ENCODE measurements around the gene RHOJ.

Gene RHOJ

GRCh38 chr14:63209160-63209559 is 4.9 kb downstream of the RHOJ start:
- no peak for DNase-seq

DNA sequence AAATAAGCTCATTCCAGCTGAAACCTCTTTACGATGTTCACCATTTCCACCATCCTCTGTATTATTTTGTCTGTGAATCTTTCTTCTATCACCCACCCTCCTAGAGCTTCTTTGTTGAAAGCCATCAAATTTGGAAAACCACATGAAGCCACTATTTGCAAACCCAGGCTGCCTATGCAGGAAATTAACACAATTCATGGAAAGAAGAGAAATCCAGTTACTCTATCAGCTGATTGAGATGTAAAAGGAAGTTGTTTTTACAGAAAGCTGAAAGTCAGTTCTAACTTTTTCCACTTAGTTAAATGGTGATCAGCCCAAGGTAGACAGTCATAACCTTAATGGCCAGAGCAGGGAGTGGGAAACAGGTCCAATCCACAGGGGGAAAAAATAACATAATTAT is 6.6 kb downstream of the RHOJ start:
- DNase-seq: no peak

- no peak for DNase-seq
These were observed 8.0 kb downstream of the RHOJ start for GRCh38 chr14:63212209-63212608.

DNA sequence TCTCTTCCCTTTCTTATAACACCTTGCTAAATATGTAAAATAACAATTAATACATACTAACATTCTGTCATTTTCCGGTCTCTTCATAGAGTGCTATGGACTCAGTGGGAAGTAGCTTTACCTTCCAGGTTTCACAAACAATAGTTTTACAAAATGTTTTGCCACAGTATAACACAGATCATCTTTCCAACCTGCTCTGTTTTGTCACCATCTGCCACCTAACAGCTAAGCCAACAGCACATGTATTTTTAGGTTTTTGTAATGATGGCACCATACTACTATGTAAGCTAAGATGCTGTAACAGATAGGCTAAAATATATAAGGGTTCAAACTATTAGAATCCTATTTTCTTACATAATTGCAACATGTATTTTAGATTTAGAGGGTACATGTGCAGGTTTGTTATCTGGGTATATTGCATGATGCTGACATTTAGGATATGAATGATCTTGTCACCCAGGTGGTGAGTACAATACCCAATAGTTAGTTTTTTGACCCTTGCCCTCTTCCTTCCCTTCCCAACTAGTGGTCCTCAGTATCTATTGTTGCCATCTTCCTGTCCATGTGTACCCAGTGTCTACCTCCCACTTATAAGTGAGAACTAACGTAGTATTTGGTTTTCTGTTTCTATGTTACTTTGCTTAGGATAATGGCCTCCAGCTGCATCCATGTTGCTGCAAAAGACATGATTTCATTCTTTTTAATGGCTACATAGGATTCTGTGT is 8.7 kb downstream of the RHOJ start:
- DNase-seq: no peak

DNA sequence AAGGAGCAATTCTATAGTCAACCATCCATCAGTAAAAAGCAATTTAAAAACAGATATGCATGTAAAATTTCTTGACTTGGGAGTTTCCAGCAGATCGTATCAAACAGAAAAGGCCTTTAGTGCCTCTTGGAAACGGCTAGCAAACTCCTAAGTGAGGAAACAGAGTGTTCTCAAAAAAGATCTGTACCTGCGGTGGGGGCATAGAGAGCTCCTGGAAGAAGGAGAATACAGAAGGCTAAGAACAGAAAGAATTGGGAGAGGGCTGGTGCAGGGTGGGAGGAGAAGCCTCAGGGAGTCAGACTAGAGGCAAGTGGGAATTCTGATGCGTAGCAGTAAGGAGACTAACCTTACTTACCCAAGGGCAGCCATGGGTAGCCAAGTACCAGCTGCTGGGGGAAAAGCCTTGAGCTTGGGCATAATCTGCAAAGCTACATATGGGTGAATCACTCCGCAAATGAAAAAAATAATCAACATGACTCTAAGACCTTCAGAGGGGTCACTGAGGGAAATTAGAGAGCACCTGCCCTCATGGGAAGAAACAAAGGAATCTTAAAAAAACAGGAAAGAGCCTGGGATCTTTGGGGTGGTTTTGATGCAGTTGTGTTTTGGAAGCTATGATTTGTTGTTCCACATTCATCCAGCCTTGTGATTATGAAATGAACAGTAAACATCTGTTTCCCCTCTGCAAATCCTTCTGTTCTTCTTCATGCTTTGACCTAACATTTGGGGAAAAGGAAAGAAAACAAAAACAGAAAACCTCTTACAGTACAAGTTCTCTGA is 10.4 kb downstream of the RHOJ start:
- no peak for DNase-seq

- DNase-seq: no peak
These were observed 16.3 kb downstream of the RHOJ start for GRCh38 chr14:63220526-63220925.

DNA sequence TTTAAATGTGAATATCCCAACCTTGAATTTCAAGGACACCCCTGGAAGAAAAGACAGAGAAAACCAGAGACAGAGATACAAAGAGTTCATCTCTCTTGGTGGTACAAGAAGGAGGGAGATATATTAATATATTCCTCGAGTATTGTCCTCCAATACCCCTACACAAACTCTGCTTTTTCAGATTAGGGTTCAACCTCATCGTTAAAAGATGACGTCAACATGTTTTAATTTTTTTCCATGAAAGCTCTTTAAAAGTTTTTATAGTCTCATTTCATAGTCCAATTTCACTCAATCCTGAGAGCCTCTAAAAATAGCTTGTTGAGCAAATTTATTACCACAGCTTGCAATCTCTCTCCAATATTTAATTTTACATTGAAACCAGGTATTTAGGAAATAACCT is 19.4 kb downstream of the RHOJ start:
- no peak for DNase-seq

DNA sequence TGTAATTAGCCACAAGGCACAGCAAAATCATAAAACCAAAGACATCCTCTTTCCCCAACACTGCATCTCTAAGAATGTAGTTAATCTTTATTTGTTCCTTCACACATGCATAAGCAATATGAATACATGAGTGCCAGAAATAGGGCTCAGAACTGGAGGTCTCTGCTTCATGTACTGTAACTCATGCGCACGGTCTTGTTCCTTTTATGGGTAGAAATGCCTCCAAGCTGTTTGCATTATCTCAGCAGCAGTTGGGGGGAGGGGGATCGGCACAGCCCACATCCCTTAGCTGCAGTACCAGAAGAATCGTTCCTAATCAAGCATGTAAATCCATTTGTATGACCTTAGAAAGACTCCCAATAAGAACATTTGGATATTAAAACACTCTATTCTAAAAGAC is 20.0 kb downstream of the RHOJ start:
- DNase-seq: no peak

- DNase-seq: no peak
These were observed 24.0 kb downstream of the RHOJ start for GRCh38 chr14:63228217-63228616.

DNA sequence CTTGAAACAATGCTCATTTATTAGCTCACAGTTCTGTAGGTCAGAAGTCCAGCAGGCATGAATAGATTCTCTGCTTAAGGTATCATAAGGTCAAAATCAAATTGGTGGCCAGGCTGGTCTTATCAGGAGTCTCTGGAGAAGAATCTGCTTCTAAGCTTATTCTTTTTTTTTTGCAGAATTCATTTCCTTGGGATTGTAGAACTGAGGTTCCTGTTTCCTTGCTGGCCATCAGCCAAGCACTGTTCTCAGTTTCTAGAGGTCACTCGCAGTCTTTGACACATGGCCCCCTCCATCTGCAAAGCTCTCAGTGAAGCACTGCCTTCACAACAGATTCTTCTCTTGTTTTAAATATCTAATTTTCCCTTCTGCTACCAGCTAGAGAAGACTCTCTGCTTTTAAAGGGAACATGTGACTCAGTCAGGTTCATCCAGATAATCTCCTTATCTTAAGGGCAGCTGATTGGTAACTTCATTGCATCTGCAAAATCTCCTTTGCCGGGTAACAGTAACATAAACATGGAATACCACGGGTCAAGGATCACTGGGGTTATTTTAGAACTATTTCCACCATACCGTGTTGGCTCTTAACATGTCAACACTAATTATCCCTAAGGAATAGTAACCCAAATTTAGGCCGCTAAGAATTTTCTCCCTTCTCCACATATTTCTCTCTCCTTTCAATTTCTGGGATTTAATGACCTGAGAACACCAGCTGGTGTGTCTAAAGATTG is 25.3 kb downstream of the RHOJ start:
- no peak for DNase-seq

DNA sequence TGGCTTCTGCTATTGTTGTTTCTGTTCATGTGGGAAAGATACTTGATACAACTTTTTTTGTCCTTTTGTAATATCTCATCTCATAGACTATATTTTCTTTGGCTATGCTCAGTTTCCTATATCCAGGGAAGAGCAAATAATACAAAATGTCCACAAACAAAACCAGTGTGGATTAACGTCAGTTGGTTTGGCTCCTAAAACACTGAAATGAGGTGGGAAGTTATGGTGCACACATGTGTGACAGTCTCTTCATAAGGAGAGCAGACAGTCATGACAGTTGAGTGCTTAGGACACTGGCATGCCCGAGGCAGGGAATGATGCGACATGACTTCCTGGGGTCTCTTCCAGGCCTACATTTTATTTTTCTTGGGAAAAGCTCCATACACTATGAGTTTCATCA is 27.5 kb downstream of the RHOJ start:
- DNase-seq: no peak

GRCh38 chr14:63237791-63238190 is 33.5 kb downstream of the RHOJ start:
- DNase-seq: no peak

DNA sequence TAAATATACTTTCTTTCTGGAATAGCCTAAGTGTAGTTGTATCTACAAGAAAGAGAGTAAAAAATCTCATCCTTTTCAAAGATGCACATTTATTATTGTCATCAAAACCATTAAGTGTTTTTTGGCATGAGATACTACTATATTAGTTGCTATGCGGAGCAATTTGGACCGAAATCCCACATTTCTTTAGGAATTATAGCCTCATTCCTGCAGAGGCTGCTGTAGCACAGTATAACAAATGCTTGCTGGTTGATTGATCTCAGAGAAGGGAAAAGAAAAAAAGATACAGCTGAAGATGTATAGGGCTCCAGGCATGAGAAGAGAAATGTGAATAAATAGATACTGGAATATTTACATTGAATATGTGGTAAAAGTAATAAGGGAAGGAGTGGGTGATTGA is 36.0 kb downstream of the RHOJ start:
- no peak for DNase-seq

DNA sequence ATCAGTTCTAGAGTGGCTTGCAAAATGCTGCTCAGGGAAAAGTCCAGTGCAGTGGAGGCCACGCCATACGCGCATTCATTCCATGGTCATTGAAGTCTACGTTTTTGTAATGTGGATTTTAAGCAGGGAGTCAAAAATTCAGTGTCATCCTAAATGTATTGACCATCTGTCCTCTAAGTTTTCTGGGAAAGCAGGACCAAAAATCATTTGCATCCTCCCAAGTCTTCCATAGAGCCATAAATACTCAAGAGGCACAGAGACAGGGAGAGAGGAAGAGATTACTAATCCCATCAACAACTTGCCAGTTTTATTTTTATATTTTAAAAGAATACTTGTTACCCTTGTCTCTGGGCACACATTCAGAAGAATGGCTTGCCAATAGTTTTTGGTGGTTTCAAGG is 36.9 kb downstream of the RHOJ start:
- no peak for DNase-seq

DNA sequence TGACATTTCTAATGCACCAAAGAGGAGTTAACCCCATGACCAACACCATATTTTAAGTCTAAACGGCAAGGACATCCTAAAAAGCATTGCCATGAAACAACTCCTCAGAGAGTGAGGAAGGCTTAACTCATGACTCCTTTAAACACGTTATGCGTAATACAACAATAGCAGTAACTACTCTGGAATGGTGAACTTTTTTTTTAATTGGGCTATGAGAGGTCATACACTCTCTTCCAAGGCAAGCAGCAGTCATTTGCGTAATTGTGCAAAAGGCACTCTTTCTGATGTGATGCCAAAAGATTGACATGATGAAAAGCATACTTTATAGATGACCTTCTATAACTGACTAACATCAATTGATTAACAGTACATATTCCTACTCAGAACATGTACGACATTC is 39.4 kb downstream of the RHOJ start:
- DNase-seq: no peak

DNA sequence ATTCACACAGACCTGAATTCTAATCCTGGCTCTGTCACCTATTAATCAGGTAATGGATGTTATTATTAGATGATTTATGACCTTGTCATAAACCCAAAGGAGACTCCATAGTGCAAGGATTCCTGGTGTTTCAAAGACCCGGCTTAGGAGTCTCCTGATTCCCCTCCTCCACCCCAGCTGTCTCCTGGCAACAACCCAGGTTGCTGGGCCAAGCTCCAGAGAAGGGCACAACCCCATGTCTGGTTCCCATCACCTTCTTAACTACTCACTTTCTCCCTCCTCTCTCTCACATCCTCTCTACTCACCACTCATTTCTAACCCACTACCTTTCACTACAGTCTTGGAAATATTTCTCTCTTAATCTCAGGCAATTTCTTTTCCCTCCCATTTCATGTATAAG is 41.6 kb downstream of the RHOJ start:
- peak; percentile 19 for DNase-seq

DNA sequence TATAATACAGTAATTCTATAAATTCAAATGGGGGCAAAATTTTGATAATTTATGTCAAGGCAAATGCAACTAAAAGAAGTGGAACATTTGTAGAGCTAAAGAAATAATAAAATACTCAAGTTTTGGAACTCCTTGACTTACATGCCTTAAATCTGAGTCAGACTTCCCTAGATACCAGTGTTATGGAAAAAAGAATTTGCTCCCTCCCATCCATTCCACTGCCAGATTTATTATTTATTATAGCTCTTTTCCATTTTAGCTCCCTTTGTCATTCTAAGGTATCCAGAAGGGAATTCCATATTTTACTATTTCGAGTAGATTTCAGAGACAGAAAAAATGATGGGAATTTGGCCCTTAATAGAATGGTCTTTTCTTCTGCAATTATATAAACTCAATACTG is 44.0 kb downstream of the RHOJ start:
- no peak for DNase-seq

- DNase-seq: no peak
These were observed 44.8 kb downstream of the RHOJ start for GRCh38 chr14:63249092-63249491.

GRCh38 chr14:63257299-63257698 is 53.1 kb downstream of the RHOJ start:
- no peak for DNase-seq

- DNase-seq: no peak
These were observed 58.2 kb downstream of the RHOJ start for GRCh38 chr14:63262446-63262845.

DNA sequence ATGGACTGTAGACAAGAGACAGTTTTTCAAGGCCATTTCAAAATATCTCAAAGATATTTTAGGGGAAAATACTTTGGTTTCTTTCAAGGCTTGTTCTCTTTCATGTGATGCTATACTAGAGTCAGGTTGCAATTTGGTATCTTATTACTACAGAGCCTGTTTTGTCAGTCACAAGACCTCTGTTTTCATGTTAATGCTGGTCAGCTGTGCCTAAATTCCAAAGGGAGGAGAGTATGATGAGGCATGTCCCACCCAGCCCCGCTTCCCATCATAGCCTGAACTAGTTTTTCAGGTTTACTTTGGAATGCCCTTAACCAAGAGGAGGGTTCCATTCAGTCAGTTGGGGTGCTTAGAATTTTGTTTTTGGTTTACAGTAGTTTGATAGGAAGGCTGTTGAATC is 61.9 kb downstream of the RHOJ start:
- no peak for DNase-seq

DNA sequence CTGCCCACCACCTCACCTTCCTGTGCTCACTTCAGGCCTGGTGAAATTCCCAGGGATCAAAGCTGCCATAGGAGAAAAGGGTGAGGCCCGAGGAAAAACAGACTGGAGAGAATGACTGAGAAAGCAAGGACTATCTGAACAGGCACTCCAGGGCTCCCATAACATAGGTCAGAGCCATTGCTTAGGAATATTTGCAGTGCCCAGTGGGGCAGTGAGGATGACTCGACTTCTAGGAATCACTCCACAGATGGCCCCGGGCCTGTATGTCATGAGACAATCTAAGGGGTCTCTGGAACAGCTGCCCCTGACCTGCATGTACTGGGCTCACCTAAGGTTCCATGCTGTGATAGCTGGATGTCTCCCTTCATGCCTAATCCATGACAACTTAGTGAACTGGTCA is 62.9 kb downstream of the RHOJ start:
- DNase-seq: no peak

DNA sequence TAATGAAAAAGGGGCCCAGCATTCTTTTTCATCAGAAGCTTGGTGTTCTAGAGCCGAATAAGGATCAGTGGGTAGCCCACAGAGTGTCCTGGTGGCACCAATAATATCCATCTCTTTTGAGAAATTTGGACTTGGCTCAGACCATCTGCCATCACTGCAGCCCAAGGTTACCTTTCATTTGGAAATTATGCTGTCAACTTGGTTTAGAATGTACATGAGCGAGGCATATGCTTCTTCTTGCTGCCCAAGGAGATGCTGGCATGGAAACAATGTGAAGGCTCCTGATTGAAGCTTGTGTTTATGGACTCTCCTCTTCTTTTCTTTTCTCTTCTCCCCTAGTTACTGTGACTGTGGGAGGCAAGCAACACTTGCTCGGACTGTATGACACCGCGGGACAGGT is 64.5 kb downstream of the RHOJ start:
- no peak for DNase-seq

Measured in NCI-H1092 (cell line).